B cell (primary cell): Measurements from ENCODE around the gene TBC1D22A. TPM values are rescaled to one million over a fixed set of nuclear protein-coding genes. Genes with fewer than 3 reads are reported as not detected.

ENCODE experiments used
- ATAC-seq: fragments of 200-7000 bp; cut with Tn5 transposase; one replicate; pipeline ENCODE4 v1.10.0; 2021; ENCODE audit warnings: low read depth, mild to moderate bottlenecking, moderate number of reproducible peaks, moderate library complexity
- CTCF ChIA-PET: fragments of 350-600 bp; sonication (Branson Sonifier 250); formaldehyde crosslinking; loops from one replicate; lab custom pipeline; 2021; ENCODE audit warnings: antibody characterized with exemption, inconsistent platforms; lab: Charles Lee
- POLR2A ChIA-PET: fragments of 350-600 bp; sonication (Branson Sonifier 250); formaldehyde crosslinking; loops from one replicate; lab custom pipeline; 2021; ENCODE audit warnings: antibody characterized with exemption; lab: Charles Lee
- DNase-seq: peaks from one replicate; pipeline ENCODE4 v3.0.0; 2013
- H2AFZ ChIP-seq: 2 replicates; pipeline ENCODE4 v1.6.1; 2012; ENCODE audit warnings: mild to moderate bottlenecking, low read depth, low read length; ENCODE audit not compliant: insufficient read depth, poor library complexity, severe bottlenecking
- H3K27ac ChIP-seq, 2 donors: 1 replicate in 1 of 2; 2 replicates in 1 of 2; pipeline ENCODE4 v1.5.1; 2012 to 2013; ENCODE audit warnings: low read length in 2 of 2, mild to moderate bottlenecking in 2 of 2, moderate library complexity in 1 of 2
- H3K27me3 ChIP-seq, 4 experiments: fragments of 200-600 bp in 1 of 4; sonication (generic) in 1 of 4; replicated peaks in 1 of 4; 1 replicate in 2 of 4; 2 replicates in 2 of 4; pipeline versions ENCODE4 v1.6.1 to v1.7.0; 2013 to 2016; ENCODE audit warnings: low read length in 3 of 4, mild to moderate bottlenecking in 2 of 4, mixed read lengths in 1 of 4, moderate library complexity in 1 of 4; ENCODE audit not compliant: insufficient read depth in 4 of 4, control insufficient read depth in 3 of 4; ENCODE audit errors: control extremely low read depth in 1 of 4
- H3K36me3 ChIP-seq, 2 experiments: replicated peaks in 1 of 2; 1 replicate in 1 of 2; 2 replicates in 1 of 2; pipeline versions ENCODE4 v1.6.1 to v1.7.1; 2013; ENCODE audit warnings: low read length in 1 of 2; ENCODE audit not compliant: insufficient read depth in 2 of 2, control insufficient read depth in 1 of 2; ENCODE audit errors: control extremely low read depth in 1 of 2, extremely low read depth in 1 of 2
- H3K4me1 ChIP-seq, 2 donors: fragments of 200-600 bp in 1 of 2; sonication (generic) in 1 of 2; 1 replicate in 1 of 2; 2 replicates in 1 of 2; pipeline versions ENCODE4 v1.5.1 to v1.6.1; 2013 to 2017; ENCODE audit warnings: low read length in 2 of 2; ENCODE audit not compliant: control insufficient read depth in 2 of 2, insufficient read depth in 2 of 2
- H3K4me2 ChIP-seq: replicated peaks from 2 replicates; pipeline ENCODE3; 2012; ENCODE audit warnings: mild to moderate bottlenecking, low read depth, low read length; ENCODE audit not compliant: poor library complexity, severe bottlenecking
- H3K4me3 ChIP-seq, 5 experiments: fragments of 200-600 bp in 1 of 5; sonication (generic) in 1 of 5; 1 replicate in 3 of 5; 2 replicates in 2 of 5; pipeline versions ENCODE4 v1.5.1 to v1.7.0; 2011 to 2016; ENCODE audit warnings: low read length in 4 of 5, mild to moderate bottlenecking in 4 of 5, low read depth in 2 of 5, control low read depth in 1 of 5, moderate library complexity in 1 of 5; ENCODE audit not compliant: insufficient read depth in 1 of 5; ENCODE audit errors: control extremely low read depth in 1 of 5, extremely low read depth in 1 of 5
- H3K79me2 ChIP-seq: fragments of 200-600 bp; sonication (generic); one replicate; pipeline ENCODE4 v1.6.0; 2016; ENCODE audit warnings: low read length; ENCODE audit not compliant: control insufficient read depth, insufficient read depth
- H3K9ac ChIP-seq: fragments of 200-600 bp; sonication (generic); 2 replicates; pipeline ENCODE4 v1.6.1; 2017; ENCODE audit warnings: mild to moderate bottlenecking, low read length, moderate library complexity
- H3K9me3 ChIP-seq, 3 donors: one replicate each; pipeline versions ENCODE4 v1.6.1 to v1.7.1; 2013; ENCODE audit warnings: low read length in 2 of 3; ENCODE audit not compliant: control insufficient read depth in 2 of 3, insufficient read depth in 1 of 3; ENCODE audit errors: control extremely low read depth in 1 of 3
- H4K20me1 ChIP-seq: 2 replicates; pipeline ENCODE4 v1.6.0; 2012; ENCODE audit warnings: mild to moderate bottlenecking, low read length; ENCODE audit not compliant: insufficient read depth, control insufficient read depth, poor library complexity, severe bottlenecking
- H3K27ac Mint-ChIP-seq: one replicate; pipeline ENCODE4 v1.8.0; 2021; ENCODE audit warnings: mixed read lengths
- H3K27me3 Mint-ChIP-seq: one replicate; pipeline ENCODE4 v1.8.0; 2021; ENCODE audit warnings: mixed read lengths
- H3K4me1 Mint-ChIP-seq: one replicate; pipeline ENCODE4 v1.8.0; 2021; ENCODE audit warnings: mixed read lengths
- H3K4me3 Mint-ChIP-seq: one replicate; pipeline ENCODE4 v1.8.0; 2021; ENCODE audit warnings: mixed read lengths
- H3K9me3 Mint-ChIP-seq: one replicate; pipeline ENCODE4 v1.8.0; 2022; ENCODE audit warnings: mixed read lengths; ENCODE audit not compliant: insufficient read depth
- CTCF ChIP-seq: fragments of 200-600 bp; IDR thresholded peaks from one replicate; pipeline ENCODE4 v1.8.0; 2022; ENCODE audit warnings: antibody characterized with exemption, mild to moderate bottlenecking
- EZH2 ChIP-seq: IDR thresholded peaks from 2 replicates; pipeline ENCODE4 v1.6.1; 2012; ENCODE audit warnings: borderline replicate concordance, low read depth, mild to moderate bottlenecking, moderate library complexity, low read length; ENCODE audit not compliant: insufficient read depth, poor library complexity, severe bottlenecking
- WGBS: methylation state at CpG from one replicate; pipeline ENCODE4 v1.1.5; 2013; ENCODE audit warnings: missing lambda C conversion rate; ENCODE audit not compliant: insufficient coverage; 5-methylcytosine and 5-hydroxymethylcytosine counted together
- intact Hi-C: fragments of 100-400 bp; cut with micrococcal nuclease; formaldehyde crosslinking; loops from one replicate; pipeline ENCODE4 v1.10.0; 2022
- polyA plus RNA-seq: library from polyadenylated mRNA; depleted of rRNA; stranded (reverse); fragments of >200 nt; gene quantifications from 2 replicates; pipeline ENCODE4 v1.2.3, GENCODE V29; 2012
- total RNA-seq, 2 donors: library from RNA; stranded (reverse); fragments of 120-200 nt in 1 of 2; gene quantifications; 1 replicate in 1 of 2; 2 replicates in 1 of 2; pipeline versions ENCODE4 v1.2.3 to v1.2.4, GENCODE V29; 2013 to 2022

The TBC1D22A gene
- total and polyA plus RNA-seq, 2 donors (not counting 1 experiment from before 2014, with no cell fraction given): 73.8 to 128 TPM

- no peak overlapping the region for H3K4me3 ChIP-seq
- peaks cover 51% of the 10 kb centered on the region for H3K4me1 Mint-ChIP-seq
- ChIA-PET CTCF (interaction anchor here (1.2 kb wide), 1 partner anchor 103 kb away, joined by 3 read pairs; no protein-coding TSS in a partner anchor), POLR2A (no interaction called here)
- peaks cover 0 to 4% (median 0%) of the 10 kb centered on the region in 3 donors for H3K9me3 ChIP-seq
- H3K4me2 ChIP-seq: peak overlapping the region; percentile 51
- DNase-seq: no peak
- no peak for ATAC-seq
- peaks cover 22 to 34% of the 10 kb centered on the region in 2 donors for H3K4me1 ChIP-seq
- WGBS: 98% methylated on average over 16 of the region's 16 CpGs
- H3K36me3 ChIP-seq: peaks cover 2 to 31% of the 10 kb centered on the region in 2 experiments
- no peaks in the 10 kb centered on the region for H3K27me3 Mint-ChIP-seq
- H4K20me1 ChIP-seq: peaks cover 83% of the 10 kb centered on the region
- H3K9me3 Mint-ChIP-seq: no peaks in the 10 kb centered on the region
- H2AFZ ChIP-seq: no peak overlapping the region
- intact Hi-C loops: no loop called here
- TF ChIP-seq EZH2 (no peak), CTCF (no peak)
- H3K27ac ChIP-seq: no peak overlapping the region
- no peak overlapping the region for H3K9ac ChIP-seq
- H3K27me3 ChIP-seq: no peaks in the 10 kb centered on the region
- peak overlapping the region; percentile 59 for H3K27ac Mint-ChIP-seq
- H3K79me2 ChIP-seq: peaks cover 84% of the 10 kb centered on the region
- peak overlapping the region; percentile 49 for H3K4me3 Mint-ChIP-seq
Measured at GRCh38 chr22:46861468-46862367, 99.3 kb downstream of the TBC1D22A start.
